Fibroblast of the conjunctiva (primary cell): ENCODE results near the gene ASB8.

Source experiments
- DNase-seq: peaks from one replicate; pipeline ENCODE4 v3.0.0-alpha.2; 2010; ENCODE audit warnings: low read depth

Gene ASB8

GRCh38 chr12:48104531-48104930, 52.8 kb downstream of the ASB8 start:
- no peak for DNase-seq
